Left ventricle myocardium inferior (tissue), 1 donor: Measurements from ENCODE around the gene NTNG1. TPM values are rescaled to one million over a fixed set of nuclear protein-coding genes. Genes with fewer than 3 reads are reported as not detected.

Experiments
- DNase-seq: peaks from one replicate; pipeline ENCODE4 v3.0.0-alpha.2; 2020
- H3K27ac ChIP-seq: fragments of 200-600 bp; replicated peaks from 2 replicates; pipeline ENCODE4 v1.8.0; 2021
- H3K27me3 ChIP-seq: fragments of 200-600 bp; 2 replicates; pipeline ENCODE4 v1.8.0; 2021; ENCODE audit warnings: low read depth
- H3K36me3 ChIP-seq: fragments of 200-600 bp; 2 replicates; pipeline ENCODE4 v1.8.0; 2021
- H3K4me1 ChIP-seq: fragments of 200-600 bp; 2 replicates; pipeline ENCODE4 v1.8.0; 2021
- H3K4me3 ChIP-seq: fragments of 200-600 bp; 2 replicates; pipeline ENCODE4 v1.8.0; 2021; ENCODE audit warnings: mild to moderate bottlenecking, moderate library complexity
- H3K9me3 ChIP-seq: fragments of 200-600 bp; replicated peaks from 2 replicates; pipeline ENCODE4 v1.8.0; 2021
- CTCF ChIP-seq: fragments of 200-600 bp; IDR thresholded peaks from 2 replicates; pipeline ENCODE4 v1.8.0; 2021; ENCODE audit warnings: antibody characterized with exemption, mild to moderate bottlenecking, borderline replicate concordance
- intact Hi-C: fragments of 100-400 bp; cut with micrococcal nuclease; formaldehyde crosslinking; loops from one replicate; pipeline ENCODE4 v1.11.0; 2022
- total RNA-seq: library from RNA; stranded (reverse); fragmentation: NEBNext Ultra II Directional; extraction: Animal tissue kit (Norgen Biotek cat#: 25700); gene quantifications from one replicate; pipeline ENCODE4 v1.2.1, GENCODE V29; 2021
- donor health status: DM: no; HTN: yes; CAD: no; lungs with severe emphysema.

NTNG1 gene
- total RNA-seq, 1 donor from 2014 or later: 0.30 TPM

GRCh38 chr1:107123741-107124140 is 17.1 kb upstream of the NTNG1 start:
- H3K36me3 ChIP-seq: no peaks in the 10 kb centered on the region
- H3K9me3 ChIP-seq: no peaks in the 10 kb centered on the region
- peaks cover 11% of the 10 kb centered on the region for H3K27me3 ChIP-seq
- no peak for DNase-seq
- intact Hi-C loops: no loop called here
- TF ChIP-seq CTCF: no peak
- no peak overlapping the region for H3K27ac ChIP-seq
- no peaks in the 10 kb centered on the region for H3K4me1 ChIP-seq
- no peak overlapping the region for H3K4me3 ChIP-seq

- DNase-seq: no peak
- H3K27me3 ChIP-seq: peaks cover 11% of the 10 kb centered on the region
- no peak overlapping the region for H3K4me3 ChIP-seq
- no peak overlapping the region for H3K27ac ChIP-seq
- intact Hi-C loops: no loop called here
- no peaks in the 10 kb centered on the region for H3K4me1 ChIP-seq
- no peak for TF ChIP-seq CTCF
- no peaks in the 10 kb centered on the region for H3K36me3 ChIP-seq
- H3K9me3 ChIP-seq: no peaks in the 10 kb centered on the region
Measured at GRCh38 chr1:107124694-107125093, 16.1 kb upstream of the NTNG1 start.

GRCh38 chr1:107132195-107132594 is 8.6 kb upstream of the NTNG1 start:
- intact Hi-C loops: no loop called here
- no peaks in the 10 kb centered on the region for H3K9me3 ChIP-seq
- no peaks in the 10 kb centered on the region for H3K4me1 ChIP-seq
- H3K27ac ChIP-seq: no peak overlapping the region
- H3K36me3 ChIP-seq: no peaks in the 10 kb centered on the region
- no peak overlapping the region for H3K4me3 ChIP-seq
- no peak for TF ChIP-seq CTCF
- no peak for DNase-seq
- H3K27me3 ChIP-seq: peaks cover 32% of the 10 kb centered on the region

GRCh38 chr1:107132780-107133179 is 8.1 kb upstream of the NTNG1 start:
- intact Hi-C loops: no loop called here
- TF ChIP-seq CTCF: no peak
- Histone ChIP-seq H3K27ac (no peak overlapping the region), H3K27me3 (peaks cover 36% of the 10 kb centered on the region), H3K9me3 (no peaks in the 10 kb centered on the region), H3K4me1 (no peaks in the 10 kb centered on the region), H3K4me3 (no peak overlapping the region), H3K36me3 (no peaks in the 10 kb centered on the region)
- DNase-seq: no peak

GRCh38 chr1:107135463-107135862 is 5.4 kb upstream of the NTNG1 start:
- DNase-seq: no peak
- intact Hi-C loops: no loop called here
- H3K36me3 ChIP-seq: no peaks in the 10 kb centered on the region
- no peaks in the 10 kb centered on the region for H3K9me3 ChIP-seq
- no peak for TF ChIP-seq CTCF
- H3K27me3 ChIP-seq: peaks cover 56% of the 10 kb centered on the region
- H3K4me1 ChIP-seq: peaks cover 10% of the 10 kb centered on the region
- no peak overlapping the region for H3K27ac ChIP-seq
- H3K4me3 ChIP-seq: no peak overlapping the region

GRCh38 chr1:107138166-107138565 is 2.7 kb upstream of the NTNG1 start:
- TF ChIP-seq CTCF: no peak
- intact Hi-C loops: no loop called here

More at GRCh38 chr1:107138166-107138565, 2.7 kb upstream of the NTNG1 start:
- DNase-seq: no peak
- no peak overlapping the region for H3K27ac ChIP-seq
- no peaks in the 10 kb centered on the region for H3K9me3 ChIP-seq
- no peaks in the 10 kb centered on the region for H3K36me3 ChIP-seq
- peaks cover 27% of the 10 kb centered on the region for H3K4me1 ChIP-seq
- H3K4me3 ChIP-seq: no peak overlapping the region
- H3K27me3 ChIP-seq: peaks cover 74% of the 10 kb centered on the region
